NB4 (cell line): Measurements from ENCODE around the gene ATXN1.

ENCODE experiments used
- CTCF ChIP-seq: IDR thresholded peaks from one replicate; pipeline ENCODE4 v1.5.1; 2012; ENCODE audit warnings: low read depth, low read length
- POLR2A ChIP-seq: IDR thresholded peaks from 2 replicates; pipeline ENCODE4 v1.6.1; 2011; ENCODE audit warnings: mild to moderate bottlenecking; ENCODE audit not compliant: insufficient read length; ENCODE audit errors: extremely low read depth

- TF ChIP-seq CTCF (no peak), POLR2A (no peak)
These were observed 274.6 kb downstream of the ATXN1 start for GRCh38 chr6:16486661-16487060.
